ENCODE results near the gene CAT. TPM values are rescaled to one million over a fixed set of nuclear protein-coding genes. Genes with fewer than 3 reads are reported as not detected.

The CAT gene
- total RNA-seq, 1 experiment from 2014 or later: 65.9 TPM

GRCh38 chr11:34509336-34509876, 70.7 kb downstream of the CAT start:
- TF ChIP-seq SIN3A (IDR thresholded peaks at IDR 0.05; ENCODE audit: borderline replicate concordance, insufficient read depth, low read depth, low read length) (no peak), CTCF (IDR thresholded peaks at IDR 0.05) (no peak), TCF7L2 (IDR thresholded peaks at IDR 0.05; ENCODE audit: low read depth, low read length) (no peak), POLR2AphosphoS5 (IDR thresholded peaks at IDR 0.05; ENCODE audit: low read depth, low read length) (no peak), REST (IDR thresholded peaks at IDR 0.05; ENCODE audit: insufficient read depth in 1 of 2, low read depth in 2 of 2, low read length in 1 of 2) (no peak)
- intact Hi-C loops (cut with micrococcal nuclease; ENCODE audit: unreplicated experiment) (no loop called here), in situ Hi-C loops (cut with HindIII; ENCODE audit: low pct_unique_long_range_greater_than_20kb, low sequenced_read_pairs) (no loop called here)
- no TSS peak for BruUV-seq (replicated peaks)
- DNase-seq (ENCODE audit: low read depth, low spot score) (no peak), ATAC-seq (no peak)
- Histone ChIP-seq H3K27me3 (ENCODE audit: control insufficient read depth, insufficient read depth, low read length) (no peaks in the 10 kb centered on the region), H3K4me3 (ENCODE audit: low read depth in 2 of 2, low read length in 2 of 2) (no peak overlapping the region), H3K4me1 (ENCODE audit: control insufficient read depth, insufficient read depth, low read length) (no peaks in the 10 kb centered on the region), H3K9me3 (ENCODE audit: control insufficient read depth, insufficient read depth, low read depth, low read length) (no peaks in the 10 kb centered on the region), H3K27ac (ENCODE audit: low read length) (no peak overlapping the region), H3K36me3 (ENCODE audit: control insufficient read depth, insufficient read depth, low read length) (no peaks in the 10 kb centered on the region)
- POLR2A ChIA-PET: no interaction called here
- CTCF ChIA-PET: no interaction called here

GRCh38 chr11:34510218-34510617, 71.5 kb downstream of the CAT start:
- intact Hi-C loops (cut with micrococcal nuclease; ENCODE audit: unreplicated experiment) (loop anchor here (5.0 kb wide), 1 partner anchor 387 kb away; no protein-coding TSS in a partner anchor), in situ Hi-C loops (cut with HindIII; ENCODE audit: low pct_unique_long_range_greater_than_20kb, low sequenced_read_pairs) (no loop called here)
- H3K27ac ChIP-seq (ENCODE audit: low read length): no peak overlapping the region
- ChIA-PET POLR2A (no interaction called here), CTCF (no interaction called here)
- no peaks in the 10 kb centered on the region for H3K4me1 ChIP-seq (ENCODE audit: control insufficient read depth, insufficient read depth, low read length)
- BruUV-seq (replicated peaks): no TSS peak
- DNase-seq (ENCODE audit: low read depth, low spot score): no peak
- H3K4me3 ChIP-seq (ENCODE audit: low read depth in 2 of 2, low read length in 2 of 2): no peak overlapping the region
- H3K36me3 ChIP-seq (ENCODE audit: control insufficient read depth, insufficient read depth, low read length): no peaks in the 10 kb centered on the region
- ATAC-seq: no peak
- TF ChIP-seq REST (IDR thresholded peaks at IDR 0.05; ENCODE audit: insufficient read depth in 1 of 2, low read depth in 2 of 2, low read length in 1 of 2) (no peak), SIN3A (IDR thresholded peaks at IDR 0.05; ENCODE audit: borderline replicate concordance, insufficient read depth, low read depth, low read length) (no peak), CTCF (IDR thresholded peaks at IDR 0.05) (no peak), TCF7L2 (IDR thresholded peaks at IDR 0.05; ENCODE audit: low read depth, low read length) (no peak)
- no peaks in the 10 kb centered on the region for H3K9me3 ChIP-seq (ENCODE audit: control insufficient read depth, insufficient read depth, low read depth, low read length)
- no peaks in the 10 kb centered on the region for H3K27me3 ChIP-seq (ENCODE audit: control insufficient read depth, insufficient read depth, low read length)
